Cardiac muscle cell (in vitro differentiated cells and primary cell): ENCODE measurements around the gene ZNF814. TPM values are rescaled to one million over a fixed set of nuclear protein-coding genes. Genes with fewer than 3 reads are reported as not detected.
"Not testable (repeated sequence)": the region's sequence is repeated elsewhere in the genome, so short reads cannot be mapped to it uniquely, and the experiment has no call there.

ENCODE experiments used
- DNase-seq, 2 donors: peaks; one replicate each; pipeline versions ENCODE4 v3.0.0 to v3.0.0-alpha.2; 2010 to 2017; ENCODE audit warnings: low read depth in 1 of 2, low spot score in 1 of 2
- H3K27ac ChIP-seq: fragments of 200-600 bp; sonication (generic); 2 replicates; pipeline ENCODE4 v1.5.1; 2016
- H3K27me3 ChIP-seq: fragments of 200-600 bp; sonication (generic); 2 replicates; pipeline ENCODE4 v1.6.0; 2016; ENCODE audit warnings: control low read depth
- H3K36me3 ChIP-seq: fragments of 200-600 bp; sonication (generic); 2 replicates; pipeline ENCODE4 v1.5.1; 2016; ENCODE audit warnings: control low read depth
- H3K4me1 ChIP-seq: fragments of 200-600 bp; sonication (generic); 2 replicates; pipeline ENCODE4 v1.8.1; 2017; ENCODE audit warnings: low read depth, mild to moderate bottlenecking, mixed run types
- H3K4me3 ChIP-seq: fragments of 200-600 bp; sonication (generic); 2 replicates; pipeline ENCODE4 v1.5.1; 2016; ENCODE audit warnings: mild to moderate bottlenecking
- H3K9me3 ChIP-seq: fragments of 200-600 bp; sonication (generic); 2 replicates; pipeline ENCODE4 v1.5.1; 2017; ENCODE audit warnings: low read depth, mild to moderate bottlenecking, control low read depth
- CTCF ChIP-seq: IDR thresholded peaks from 2 replicates; pipeline ENCODE4 v1.5.1; 2012; ENCODE audit warnings: low read depth, mild to moderate bottlenecking, low read length
- polyA plus RNA-seq: library from polyadenylated mRNA; unstranded; fragments of >200 nt; fragmentation: Nextera tagmentation; extraction: Ambion mirVana; gene quantifications from 2 replicates; pipeline ENCODE4 v1.2.1, GENCODE V29; 2016
- total RNA-seq: library from RNA; depleted of rRNA; stranded (reverse); fragments of >200 nt; gene quantifications from 2 replicates; pipeline ENCODE4 v1.2.3, GENCODE V29; 2016

Gene ZNF814
- total and polyA plus RNA-seq, 2 experiments from 2014 or later: 14.8 to 45.7 TPM

GRCh38 chr19:57841122-57841763 lies 47.6 kb downstream of the ZNF814 start:
- Histone ChIP-seq H3K4me1 (no peaks in the 10 kb centered on the region), H3K27ac (peak overlapping the region; percentile 81), H3K27me3 (no peaks in the 10 kb centered on the region), H3K9me3 (no peaks in the 10 kb centered on the region), H3K4me3 (no peak overlapping the region), H3K36me3 (peaks cover 15% of the 10 kb centered on the region)
- DNase-seq: no peak
- TF ChIP-seq CTCF: no peak

GRCh38 chr19:57838622-57839191 lies 50.1 kb downstream of the ZNF814 start:
- H3K36me3 ChIP-seq: peaks cover 15% of the 10 kb centered on the region
- not testable (repeated sequence) for DNase-seq, H3K9me3 ChIP-seq, H3K4me1 ChIP-seq, H3K4me3 ChIP-seq, H3K27ac ChIP-seq, H3K27me3 ChIP-seq

- H3K27me3 ChIP-seq, DNase-seq, H3K4me3 ChIP-seq, H3K9me3 ChIP-seq, H3K36me3 ChIP-seq, H3K27ac ChIP-seq, H3K4me1 ChIP-seq: not testable (repeated sequence)
Measured at GRCh38 chr19:57836991-57837390, 51.8 kb downstream of the ZNF814 start.

- peak within 1 kb of the TSS; percentile 99 for H3K27ac ChIP-seq
- no peaks in the 10 kb centered on the region for H3K27me3 ChIP-seq
- peak; percentile 92 to 93 for DNase-seq
- TF ChIP-seq CTCF: peak; percentile 42
- H3K4me1 ChIP-seq: peaks cover 29% of the 10 kb centered on the region
- H3K36me3 ChIP-seq: no peaks in the 10 kb centered on the region
- H3K9me3 ChIP-seq: no peaks in the 10 kb centered on the region
- peak within 1 kb of the TSS; percentile 54 for H3K4me3 ChIP-seq
Measured at GRCh38 chr19:57830071-57830602, 58.7 kb downstream of the ZNF814 start, which contains the start of gene ZNF587B. ZNF587B (plus strand) TSS chr19:57830299; CDS start chr19:57830529, 230 bp downstream.

GRCh38 chr19:57829316-57829715 lies 59.5 kb downstream of the ZNF814 start:
- Histone ChIP-seq H3K9me3 (no peaks in the 10 kb centered on the region), H3K4me3 (no peak overlapping the region), H3K27me3 (no peaks in the 10 kb centered on the region), H3K4me1 (peaks cover 29% of the 10 kb centered on the region), H3K36me3 (no peaks in the 10 kb centered on the region), H3K27ac (peak overlapping the region; percentile 99)
- peak; percentile 59 to 91 for DNase-seq
- no peak for TF ChIP-seq CTCF

- Histone ChIP-seq H3K36me3 (no peaks in the 10 kb centered on the region), H3K4me3 (no peak overlapping the region), H3K27me3 (no peaks in the 10 kb centered on the region), H3K9me3 (no peaks in the 10 kb centered on the region), H3K4me1 (peaks cover 29% of the 10 kb centered on the region), H3K27ac (no peak overlapping the region)
- peak in 1 of 2 donors; percentile 32 for DNase-seq
- TF ChIP-seq CTCF: no peak
Measured at GRCh38 chr19:57825511-57825910, 63.3 kb downstream of the ZNF814 start.

- H3K27ac ChIP-seq, H3K4me3 ChIP-seq, H3K9me3 ChIP-seq, DNase-seq, H3K36me3 ChIP-seq, H3K27me3 ChIP-seq: not testable (repeated sequence)
- H3K4me1 ChIP-seq: peaks cover 18% of the 10 kb centered on the region
Measured at GRCh38 chr19:57823608-57824007, 65.2 kb downstream of the ZNF814 start.

GRCh38 chr19:57823155-57823554 lies 65.7 kb downstream of the ZNF814 start:
- H3K4me3 ChIP-seq, H3K9me3 ChIP-seq, H3K36me3 ChIP-seq, DNase-seq, H3K27me3 ChIP-seq, H3K27ac ChIP-seq: not testable (repeated sequence)
- H3K4me1 ChIP-seq: peaks cover 14% of the 10 kb centered on the region

- not testable (repeated sequence) for H3K27me3 ChIP-seq, H3K4me3 ChIP-seq, H3K9me3 ChIP-seq, DNase-seq, H3K36me3 ChIP-seq
- peak overlapping the region; percentile 60 for H3K27ac ChIP-seq
- peaks cover 12% of the 10 kb centered on the region for H3K4me1 ChIP-seq
Measured at GRCh38 chr19:57821501-57821900, 67.3 kb downstream of the ZNF814 start.

GRCh38 chr19:57821095-57821494 lies 67.7 kb downstream of the ZNF814 start:
- H3K9me3 ChIP-seq, H3K27me3 ChIP-seq, H3K4me3 ChIP-seq, H3K36me3 ChIP-seq, DNase-seq: not testable (repeated sequence)
- Histone ChIP-seq H3K27ac (peak overlapping the region; percentile 93), H3K4me1 (peaks cover 12% of the 10 kb centered on the region)
